T-helper 2 cell (primary cell): ENCODE results near the gene NCOA6.

Source experiments
- DNase-seq, 5 experiments: peaks; one replicate each; pipeline versions ENCODE4 v3.0.0 to v3.0.0-alpha.2; 2012 to 2022
- total RNA-seq, 2 donors: gene quantifications; one replicate each; lab custom pipeline; 2026; lab: John Stamatoyannopoulos, UW

Gene NCOA6
- total RNA-seq: 22.4 to 27.1 reads per million in 2 donors

GRCh38 chr20:34825530-34826362, at the start of gene NCOA6:
TSS of gene NCOA6 (minus strand) at chr20:34825651. CDS start at chr20:34782355, 43,296 bp downstream.
- DNase-seq: peak; percentile 60 to 87 (median 82)

GRCh38 chr20:34874094-34874654, 48.7 kb upstream of the NCOA6 start:
- peak in 3 of 5 experiments; percentile 12 to 70 (median 24) for DNase-seq

- DNase-seq: no peak
These were observed 48.2 kb upstream of the NCOA6 start for GRCh38 chr20:34873583-34874093.

- DNase-seq: peak; percentile 76 to 88 (median 83)
These were observed 47.3 kb upstream of the NCOA6 start, which contains the start of gene GGT7 for GRCh38 chr20:34872622-34873224. TSS of gene GGT7 (minus strand) at chr20:34872856. CDS start at chr20:34872815, 41 bp downstream.

- no peak for DNase-seq
These were observed 46.6 kb upstream of the NCOA6 start for GRCh38 chr20:34871966-34872621.

- no peak for DNase-seq
These were observed 46.0 kb upstream of the NCOA6 start for GRCh38 chr20:34871320-34871926.

- no peak for DNase-seq
These were observed 38.8 kb upstream of the NCOA6 start for GRCh38 chr20:34864216-34864615.

- no peak for DNase-seq
These were observed 38.0 kb upstream of the NCOA6 start for GRCh38 chr20:34863421-34863965.

GRCh38 chr20:34862724-34863123, 37.3 kb upstream of the NCOA6 start:
- no peak for DNase-seq

GRCh38 chr20:34861386-34862084, 36.1 kb upstream of the NCOA6 start:
- DNase-seq: no peak

- no peak for DNase-seq
These were observed 34.5 kb upstream of the NCOA6 start for GRCh38 chr20:34859826-34860545.

- no peak for DNase-seq
These were observed 33.9 kb upstream of the NCOA6 start for GRCh38 chr20:34859367-34859766.

GRCh38 chr20:34852298-34852697, 26.8 kb upstream of the NCOA6 start:
- no peak for DNase-seq

GRCh38 chr20:34850969-34851368, 25.5 kb upstream of the NCOA6 start:
- DNase-seq: no peak

- no peak for DNase-seq
These were observed 24.3 kb upstream of the NCOA6 start for GRCh38 chr20:34849778-34850177.

GRCh38 chr20:34848597-34848996, 23.1 kb upstream of the NCOA6 start:
- no peak for DNase-seq

GRCh38 chr20:34843421-34843820, 18.0 kb upstream of the NCOA6 start:
- DNase-seq: no peak

- DNase-seq: no peak
These were observed 16.7 kb upstream of the NCOA6 start for GRCh38 chr20:34842143-34842542.

GRCh38 chr20:34834459-34834893, 9.0 kb upstream of the NCOA6 start:
- peak in 2 of 5 experiments; percentile 8 to 49 for DNase-seq

GRCh38 chr20:34831936-34832335, 6.5 kb upstream of the NCOA6 start:
- DNase-seq: peak in 1 of 5 experiments; percentile 60

- DNase-seq: no peak
These were observed 3.7 kb upstream of the NCOA6 start for GRCh38 chr20:34829191-34829590.
